ENCODE results near the gene RTRAF.

RTRAF gene

GRCh38 chr14:51996148-51996746, 6.9 kb downstream of the RTRAF start:
- DNase-seq = no peak

- DNase-seq = no peak
Observed at GRCh38 chr14:51998348-51998747, 9.0 kb downstream of the RTRAF start.

DNA sequence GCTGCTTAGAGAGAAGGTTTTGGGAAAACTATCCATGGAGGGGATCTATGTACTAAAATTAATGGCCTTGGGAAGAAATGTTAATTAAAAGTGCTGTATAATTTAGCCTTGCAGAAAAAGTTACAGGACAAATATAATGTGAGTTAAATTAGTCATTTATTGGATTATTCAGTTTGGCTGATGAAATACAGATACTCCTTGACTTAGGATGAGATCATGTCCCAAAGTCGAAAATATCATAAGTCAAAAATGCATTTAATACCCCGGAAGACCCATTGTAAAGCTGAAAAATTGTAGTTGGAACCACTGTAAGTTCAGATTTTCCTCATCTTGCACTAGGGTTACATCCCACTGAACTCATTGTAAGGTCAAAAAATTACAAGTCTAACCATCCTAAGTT, 9.7 kb downstream of the RTRAF start:
- no peak for DNase-seq

DNA sequence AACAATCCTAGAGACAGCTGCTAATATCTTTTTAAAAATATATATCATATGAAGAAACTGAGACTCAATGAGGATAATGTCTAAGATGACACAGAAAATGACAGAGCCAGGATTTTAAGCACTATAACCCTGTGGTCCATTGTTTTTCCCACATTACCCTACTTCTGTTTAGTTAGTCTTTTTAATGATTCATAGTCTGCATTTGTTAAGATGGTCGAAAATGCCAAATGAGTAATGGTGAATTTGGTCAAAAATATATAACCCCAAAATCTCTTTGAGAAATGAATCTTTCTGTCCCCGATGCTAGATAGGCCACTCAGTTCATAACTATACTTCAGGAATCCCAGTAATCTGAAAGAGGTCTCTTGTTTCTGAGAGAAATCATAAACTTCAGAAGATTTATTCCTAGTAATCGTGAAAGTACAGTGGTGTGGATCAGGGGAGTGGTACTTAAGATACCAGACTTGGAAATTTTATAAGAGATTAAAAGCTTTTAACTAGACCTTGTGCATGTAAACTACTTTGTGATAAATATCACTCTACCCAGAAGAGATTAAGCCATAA, 10.8 kb downstream of the RTRAF start:
- DNase-seq = no peak

- DNase-seq = no peak
Observed at GRCh38 chr14:52000696-52001095, 11.3 kb downstream of the RTRAF start.

- DNase-seq = no peak
Observed at GRCh38 chr14:52002542-52002941, 13.2 kb downstream of the RTRAF start.

DNA sequence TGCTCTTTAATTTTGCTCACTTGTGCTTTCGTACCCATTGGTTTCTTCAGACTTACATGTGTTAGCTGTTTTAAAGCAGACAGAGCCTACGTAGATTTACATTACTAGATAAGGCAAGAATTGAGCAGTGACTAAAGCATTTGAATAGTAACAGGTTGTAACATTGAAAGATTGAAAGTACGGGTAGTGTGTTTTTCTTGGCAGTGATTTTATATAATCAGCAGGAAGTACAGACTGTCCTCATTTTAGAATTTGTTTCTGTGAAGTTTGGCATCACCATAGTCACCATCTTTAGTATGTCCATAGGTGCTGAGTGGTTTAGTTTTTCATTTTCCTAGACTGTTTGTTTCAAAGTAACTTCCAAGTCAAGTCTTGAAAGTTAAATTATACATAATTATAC, 14.0 kb downstream of the RTRAF start:
- no peak for DNase-seq

DNA sequence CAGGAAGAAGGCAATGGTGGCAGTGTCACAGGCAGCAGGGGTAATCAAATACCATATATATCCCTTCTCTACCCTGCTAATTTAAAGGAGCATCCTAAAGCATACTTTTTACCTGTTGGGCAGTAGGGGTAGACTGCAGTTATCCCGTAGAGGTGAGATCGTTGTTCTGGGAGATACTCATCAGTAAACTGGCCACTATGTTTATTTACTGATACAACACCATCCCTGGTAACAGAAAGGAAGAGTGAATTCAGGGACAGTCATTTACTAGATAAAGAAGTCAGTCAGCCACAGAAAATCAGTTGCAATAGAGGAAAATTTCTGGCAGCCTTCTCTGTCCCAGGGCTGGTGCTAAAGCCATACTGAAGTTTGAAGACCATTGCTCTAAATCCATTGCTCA, 16.3 kb downstream of the RTRAF start:
- DNase-seq = no peak

- DNase-seq = no peak
Observed at GRCh38 chr14:52006361-52006760, 17.0 kb downstream of the RTRAF start.

DNA sequence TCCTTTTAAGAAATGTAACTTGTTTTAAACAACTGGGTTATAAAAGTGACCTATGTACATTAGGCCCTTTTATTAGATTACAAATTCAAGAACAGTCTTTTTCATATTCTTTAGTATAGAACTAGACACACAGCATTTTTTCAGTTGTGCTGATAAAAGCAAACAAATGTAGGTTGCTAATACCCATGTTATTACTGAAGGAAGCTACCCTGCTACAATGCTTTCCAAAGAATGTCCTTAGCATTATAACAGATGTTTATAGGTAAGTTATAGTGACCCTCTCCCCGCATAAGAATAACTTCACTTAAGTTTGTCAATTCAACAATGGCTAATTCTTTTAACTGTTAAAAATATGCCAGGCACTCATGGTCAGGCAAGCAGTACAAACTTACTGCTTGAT, 17.9 kb downstream of the RTRAF start:
- DNase-seq = no peak

GRCh38 chr14:52007637-52008036, 18.3 kb downstream of the RTRAF start:
- no peak for DNase-seq

GRCh38 chr14:52008136-52008535, 18.8 kb downstream of the RTRAF start:
- DNase-seq = no peak

DNA sequence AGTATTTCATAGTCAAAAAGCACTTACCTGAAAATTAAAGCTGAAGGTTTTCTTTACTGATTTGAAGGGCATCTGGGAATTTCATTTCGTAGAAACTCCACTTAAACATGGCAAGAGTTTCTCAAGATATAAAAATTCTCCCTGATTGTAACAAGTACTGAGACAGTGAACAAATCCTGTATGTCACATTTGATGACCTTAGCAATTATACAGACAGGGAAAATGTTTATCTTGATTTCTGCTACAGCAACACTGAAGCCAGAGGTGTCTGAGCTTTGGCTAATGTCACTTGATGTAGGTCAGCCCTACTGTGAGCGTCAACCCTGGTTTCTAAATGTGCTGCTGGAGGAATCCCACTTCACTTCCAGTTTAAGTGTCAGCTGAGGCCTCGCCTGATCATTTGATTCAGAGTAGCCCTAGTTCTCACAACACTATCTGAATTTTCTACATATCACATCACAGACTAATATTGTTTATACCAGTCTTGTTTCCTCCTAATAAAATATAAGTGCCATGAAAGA, 20.9 kb downstream of the RTRAF start:
- no peak for DNase-seq

DNA sequence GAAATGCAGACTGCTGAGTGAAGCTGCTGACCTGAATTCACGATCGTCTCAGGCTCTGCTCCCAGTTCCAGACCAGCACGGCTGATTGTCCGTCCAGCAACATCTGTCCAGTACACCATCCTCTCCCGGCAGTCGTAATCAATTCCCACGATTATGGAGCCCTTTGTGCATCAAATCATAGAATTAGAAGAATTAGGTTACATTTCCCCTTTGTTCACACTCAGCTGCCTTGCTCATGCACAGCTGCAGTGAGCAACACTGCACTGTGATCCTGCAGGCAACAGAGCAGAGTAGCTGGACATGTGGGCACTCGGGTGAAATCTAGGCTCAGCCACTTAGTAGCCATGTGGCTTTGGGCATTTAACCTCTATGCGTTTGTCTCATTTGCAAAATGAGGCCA, 22.2 kb downstream of the RTRAF start:
- DNase-seq = no peak

- DNase-seq = no peak
Observed at GRCh38 chr14:52012635-52013034, 23.3 kb downstream of the RTRAF start.

GRCh38 chr14:52013984-52014600, 24.7 kb downstream of the RTRAF start:
- no peak for DNase-seq

DNA sequence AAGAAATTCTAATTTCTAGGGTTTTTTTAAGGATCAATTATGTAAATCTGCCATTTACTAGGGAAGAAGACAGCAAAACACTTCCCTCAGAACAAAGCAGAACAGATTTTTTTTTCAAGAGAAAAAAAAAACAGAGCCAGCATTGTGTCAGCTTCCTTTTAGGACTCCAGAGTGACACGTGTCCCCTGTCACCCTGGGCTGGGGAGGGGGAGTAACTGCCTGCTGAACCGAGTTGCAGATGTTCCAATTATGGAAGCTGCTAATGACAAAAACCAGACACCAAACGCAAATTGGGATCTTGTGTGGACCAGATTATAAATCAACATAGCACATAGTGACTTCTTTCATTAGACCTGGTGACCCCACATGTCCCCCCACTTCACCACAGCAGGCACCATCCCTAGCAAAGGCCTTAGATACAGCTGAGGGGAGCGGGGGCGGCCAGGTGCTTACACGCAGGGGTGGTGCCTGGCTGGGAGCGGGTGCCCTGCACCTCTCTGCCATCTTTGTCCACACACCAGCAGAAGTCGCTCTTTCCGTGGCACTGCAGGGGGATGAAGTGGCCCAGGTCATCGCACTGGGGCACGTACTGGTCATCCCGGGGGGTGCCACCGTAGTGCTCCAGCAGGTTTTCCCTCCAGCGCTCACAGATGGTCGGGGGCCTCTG, 25.4 kb downstream of the RTRAF start:
- no peak for DNase-seq

GRCh38 chr14:52015411-52016030, 26.2 kb downstream of the RTRAF start:
- no peak for DNase-seq

DNA sequence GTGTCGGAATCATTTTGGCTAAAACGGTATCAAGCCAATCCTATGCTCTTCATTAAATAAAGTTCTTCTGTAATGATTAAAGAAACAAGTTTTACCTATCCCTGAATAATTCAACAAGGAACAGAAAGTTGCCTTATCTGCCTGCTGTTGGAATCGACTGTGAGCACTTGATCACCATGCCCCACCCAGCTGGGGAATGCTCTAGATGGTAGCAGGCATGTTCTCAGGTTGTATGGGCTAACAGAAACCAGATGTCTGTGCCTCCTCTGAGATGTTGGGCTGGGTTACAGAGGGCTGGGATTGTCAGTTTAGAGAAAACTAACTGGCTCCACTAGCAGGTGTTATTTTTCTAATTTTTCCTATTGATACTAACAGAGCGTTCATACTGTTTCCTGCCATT, 28.9 kb downstream of the RTRAF start:
- no peak for DNase-seq

GRCh38 chr14:52018970-52019369, 29.6 kb downstream of the RTRAF start:
- no peak for DNase-seq

DNA sequence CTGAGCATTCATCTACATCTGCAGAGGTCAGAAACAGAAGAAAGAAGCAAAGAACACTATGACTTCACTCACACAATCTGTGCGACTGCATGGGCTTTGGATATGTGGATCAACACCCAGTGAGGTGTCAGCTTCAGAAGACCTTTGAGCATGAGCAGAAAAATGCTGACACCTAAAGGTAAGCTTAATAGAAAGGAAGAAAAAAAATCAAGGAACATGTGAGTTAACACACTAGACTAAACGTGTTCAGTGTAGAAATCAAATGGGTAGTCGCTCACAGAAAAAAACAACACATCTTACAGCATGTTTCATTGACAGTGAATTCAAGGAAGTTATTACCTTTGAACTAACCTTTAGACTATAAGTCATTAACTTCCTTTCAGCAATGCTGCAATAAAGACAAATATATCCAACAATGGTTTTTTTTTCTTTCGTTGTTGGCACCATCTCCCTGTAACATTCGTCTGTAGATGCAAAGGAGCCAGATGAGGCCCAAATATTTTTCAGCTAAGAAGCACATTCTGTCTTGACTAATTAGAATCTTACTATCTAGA, 30.9 kb downstream of the RTRAF start:
- DNase-seq = no peak

GRCh38 chr14:52020866-52021717, 31.7 kb downstream of the RTRAF start:
- DNase-seq = no peak

All from stimulated activated CD4-positive, alpha-beta T cell treated with anti-CD3 and anti-CD28 coated beads, Interleukin-4, amount 100 ng/mL, for 4 hours (primary cell).